ENCODE results near the gene IL10RB.

DNA sequence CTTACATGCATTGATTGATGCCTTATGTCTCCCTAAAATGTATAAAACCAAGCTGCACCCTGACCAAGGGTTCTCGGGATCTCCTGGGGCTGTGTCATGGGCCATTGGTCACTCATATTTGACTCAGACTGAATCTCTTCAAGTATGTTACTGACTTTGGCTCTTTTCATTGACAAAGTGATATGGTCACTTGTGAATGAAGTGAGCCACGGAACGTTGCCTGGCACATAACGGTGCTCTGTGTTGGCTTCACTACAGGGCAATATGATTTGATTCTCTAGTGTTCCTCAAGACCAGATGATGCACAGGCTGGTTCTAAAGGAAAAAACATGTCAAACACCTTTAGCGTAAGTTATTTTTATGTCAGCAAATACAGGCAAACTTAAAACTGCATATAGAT is 11.4 kb upstream of the IL10RB start:
- TF ChIP-seq, protein P1, sequence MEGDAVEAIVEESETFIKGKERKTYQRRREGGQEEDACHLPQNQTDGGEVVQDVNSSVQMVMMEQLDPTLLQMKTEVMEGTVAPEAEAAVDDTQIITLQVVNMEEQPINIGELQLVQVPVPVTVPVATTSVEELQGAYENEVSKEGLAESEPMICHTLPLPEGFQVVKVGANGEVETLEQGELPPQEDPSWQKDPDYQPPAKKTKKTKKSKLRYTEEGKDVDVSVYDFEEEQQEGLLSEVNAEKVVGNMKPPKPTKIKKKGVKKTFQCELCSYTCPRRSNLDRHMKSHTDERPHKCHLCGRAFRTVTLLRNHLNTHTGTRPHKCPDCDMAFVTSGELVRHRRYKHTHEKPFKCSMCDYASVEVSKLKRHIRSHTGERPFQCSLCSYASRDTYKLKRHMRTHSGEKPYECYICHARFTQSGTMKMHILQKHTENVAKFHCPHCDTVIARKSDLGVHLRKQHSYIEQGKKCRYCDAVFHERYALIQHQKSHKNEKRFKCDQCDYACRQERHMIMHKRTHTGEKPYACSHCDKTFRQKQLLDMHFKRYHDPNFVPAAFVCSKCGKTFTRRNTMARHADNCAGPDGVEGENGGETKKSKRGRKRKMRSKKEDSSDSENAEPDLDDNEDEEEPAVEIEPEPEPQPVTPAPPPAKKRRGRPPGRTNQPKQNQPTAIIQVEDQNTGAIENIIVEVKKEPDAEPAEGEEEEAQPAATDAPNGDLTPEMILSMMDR (IDR thresholded peaks at IDR 0.05): no peak
- TF ChIP-seq POLR2AphosphoS5 (IDR thresholded peaks at IDR 0.05): no peak
- TF ChIP-seq POLR2A (IDR thresholded peaks at IDR 0.05): no peak
- no peak for TF ChIP-seq EP300 (IDR thresholded peaks at IDR 0.05)
